ENCODE measurements around the gene MIPEP.

- TF ChIP-seq CTCF (tag by site-specific recombination; IDR thresholded peaks at IDR 0.05) (no peak), ZNF292 (tag by site-specific recombination; IDR thresholded peaks at IDR 0.05; ENCODE audit: borderline replicate concordance, low read depth) (no peak), ZNF433 (tag by site-specific recombination; IDR thresholded peaks at IDR 0.05; ENCODE audit: low read depth) (no peak), ATF2 (tag by site-specific recombination; IDR thresholded peaks at IDR 0.05; ENCODE audit: low read depth) (no peak), ZNF624 (tag by site-specific recombination; IDR thresholded peaks at IDR 0.05) (no peak), KLF1 (tag by site-specific recombination; IDR thresholded peaks at IDR 0.05) (no peak), ZNF114 (tag by site-specific recombination; IDR thresholded peaks at IDR 0.05) (no peak), ZNF76 (tag by site-specific recombination; IDR thresholded peaks at IDR 0.05; ENCODE audit: borderline replicate concordance, low read depth) (no peak)
These were observed 8.9 kb upstream of the MIPEP start for GRCh38 chr13:23898101-23898500.

All from HEK293 (cell line).